GM12875 (cell line): ENCODE data around the gene MTHFD1L.

Source experiments
- H3K4me3 ChIP-seq: one replicate; pipeline ENCODE4 v1.5.1; 2011; ENCODE audit warnings: low read depth, low read length, control low read depth
- TF ChIP-seq, protein P1 (sequence below): IDR thresholded peaks from 2 replicates; pipeline ENCODE4 v1.5.1; 2011; ENCODE audit warnings: low read depth, mild to moderate bottlenecking, control low read depth, inconsistent platforms, low read length, moderate library complexity, borderline replicate concordance; ENCODE audit not compliant: insufficient read depth

The MTHFD1L gene

DNA sequence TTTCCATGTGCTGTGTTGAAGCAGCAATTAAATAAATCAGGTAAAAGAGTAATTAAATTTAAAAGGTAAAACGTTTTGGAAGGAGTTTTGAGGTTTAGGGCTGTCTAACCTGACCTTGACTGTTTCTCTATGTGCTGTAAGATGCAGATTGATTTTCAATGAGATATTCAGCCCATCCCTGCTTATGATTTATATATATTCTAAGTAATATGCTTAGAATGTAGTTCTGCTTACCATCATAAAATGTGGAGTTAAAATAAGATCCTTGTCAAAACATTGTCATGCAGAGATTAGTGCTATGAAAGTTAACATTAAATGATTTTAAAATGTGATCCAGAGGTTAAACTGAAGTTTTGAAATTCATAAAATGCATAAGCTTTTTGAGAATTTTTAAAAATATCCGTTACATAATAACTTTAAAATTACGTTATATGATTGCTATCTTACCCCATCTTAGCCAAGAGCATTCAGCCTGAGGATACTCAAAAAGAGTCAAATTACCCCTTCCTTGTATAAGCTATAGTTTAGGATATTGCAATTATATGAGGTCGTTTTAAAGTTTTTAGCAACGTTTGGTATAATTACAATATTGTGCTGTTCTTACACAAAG lies 122.5 kb downstream of the MTHFD1L start:
- H3K4me3 ChIP-seq, result no peak overlapping the region
- TF ChIP-seq, protein P1, sequence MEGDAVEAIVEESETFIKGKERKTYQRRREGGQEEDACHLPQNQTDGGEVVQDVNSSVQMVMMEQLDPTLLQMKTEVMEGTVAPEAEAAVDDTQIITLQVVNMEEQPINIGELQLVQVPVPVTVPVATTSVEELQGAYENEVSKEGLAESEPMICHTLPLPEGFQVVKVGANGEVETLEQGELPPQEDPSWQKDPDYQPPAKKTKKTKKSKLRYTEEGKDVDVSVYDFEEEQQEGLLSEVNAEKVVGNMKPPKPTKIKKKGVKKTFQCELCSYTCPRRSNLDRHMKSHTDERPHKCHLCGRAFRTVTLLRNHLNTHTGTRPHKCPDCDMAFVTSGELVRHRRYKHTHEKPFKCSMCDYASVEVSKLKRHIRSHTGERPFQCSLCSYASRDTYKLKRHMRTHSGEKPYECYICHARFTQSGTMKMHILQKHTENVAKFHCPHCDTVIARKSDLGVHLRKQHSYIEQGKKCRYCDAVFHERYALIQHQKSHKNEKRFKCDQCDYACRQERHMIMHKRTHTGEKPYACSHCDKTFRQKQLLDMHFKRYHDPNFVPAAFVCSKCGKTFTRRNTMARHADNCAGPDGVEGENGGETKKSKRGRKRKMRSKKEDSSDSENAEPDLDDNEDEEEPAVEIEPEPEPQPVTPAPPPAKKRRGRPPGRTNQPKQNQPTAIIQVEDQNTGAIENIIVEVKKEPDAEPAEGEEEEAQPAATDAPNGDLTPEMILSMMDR, result no peak

GRCh38 chr6:150991487-150991886 lies 126.0 kb downstream of the MTHFD1L start:
- TF ChIP-seq, protein P1, result no peak
- no peak overlapping the region for H3K4me3 ChIP-seq

DNA sequence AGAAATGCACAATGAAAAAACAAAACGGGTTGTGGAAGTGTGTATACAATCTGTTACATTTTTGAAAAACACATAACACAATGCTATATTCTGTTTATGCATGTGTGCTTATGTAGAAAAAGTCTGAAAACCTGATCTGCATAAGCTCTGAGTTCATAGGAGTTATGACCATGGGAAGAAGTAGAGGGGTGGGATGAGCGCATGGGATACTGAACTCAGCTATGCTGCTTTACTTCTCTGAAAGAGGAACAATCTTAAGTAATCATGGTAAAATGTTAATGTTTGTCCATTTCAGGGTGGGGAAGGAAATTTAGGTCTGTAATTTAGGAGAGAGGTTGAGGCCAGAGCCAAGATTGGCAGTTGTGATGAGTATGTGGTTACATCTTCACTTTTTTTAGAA lies 126.8 kb downstream of the MTHFD1L start:
- H3K4me3 ChIP-seq, result no peak overlapping the region
- TF ChIP-seq, protein P1, result no peak

DNA sequence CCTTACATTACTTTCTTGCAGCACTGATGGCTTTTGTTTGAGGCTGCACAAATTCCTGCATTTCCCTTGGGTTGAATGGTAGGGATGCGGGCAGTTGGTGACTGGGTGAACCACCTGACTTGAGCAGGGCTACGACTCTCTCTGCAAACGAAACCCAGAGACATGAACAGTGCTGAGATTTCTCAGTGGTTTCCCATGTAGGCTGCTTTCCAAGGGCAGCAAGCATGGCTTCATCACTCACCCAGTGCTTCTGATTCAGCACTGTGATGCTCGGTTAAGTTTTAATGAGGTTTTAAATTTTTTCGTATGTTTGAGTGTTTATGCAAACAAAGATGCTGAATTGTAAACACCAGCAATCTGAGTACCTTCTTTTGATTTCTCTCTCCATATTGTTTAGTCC lies 127.2 kb downstream of the MTHFD1L start:
- H3K4me3 ChIP-seq, result no peak overlapping the region
- TF ChIP-seq, protein P1, result no peak

GRCh38 chr6:150993253-150993652 lies 127.8 kb downstream of the MTHFD1L start:
- TF ChIP-seq, protein P1, result no peak
- H3K4me3 ChIP-seq, result no peak overlapping the region

DNA sequence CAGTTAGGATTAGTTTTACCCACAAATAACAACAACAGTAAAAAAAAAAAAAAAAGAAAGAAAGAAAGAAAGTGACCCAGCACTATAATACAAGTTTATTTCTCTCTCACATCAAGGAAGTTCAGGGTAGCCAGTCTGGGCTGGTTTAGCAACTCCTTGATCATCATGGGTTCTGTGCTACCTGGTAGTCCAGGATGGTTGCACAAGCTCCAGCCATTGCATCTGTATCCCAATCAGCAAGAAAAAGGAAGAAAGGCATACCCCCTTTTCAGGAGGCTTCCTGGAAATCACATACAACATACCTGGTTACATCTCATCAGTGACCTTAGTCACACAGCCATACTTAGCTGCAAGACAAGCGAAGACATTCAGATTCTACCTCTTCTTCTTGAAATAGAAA lies 128.5 kb downstream of the MTHFD1L start:
- H3K4me3 ChIP-seq, result no peak overlapping the region

GRCh38 chr6:150996968-150997367 lies 131.5 kb downstream of the MTHFD1L start:
- TF ChIP-seq, protein P1, result no peak

More for the DNA sequence above, 128.5 kb downstream of the MTHFD1L start:
- TF ChIP-seq, protein P1, result no peak

More at GRCh38 chr6:150996968-150997367, 131.5 kb downstream of the MTHFD1L start:
- no peak overlapping the region for H3K4me3 ChIP-seq
